Mesenchymal stem cell (in vitro differentiated cells and primary cell): ENCODE results near the gene SLC15A5.

Experiments used
- DNase-seq: peaks from one replicate; pipeline ENCODE4 v3.0.0-alpha.2; 2013
- H2AFZ ChIP-seq: one replicate; pipeline ENCODE4 v1.6.1; 2013; ENCODE audit warnings: low read depth, mild to moderate bottlenecking, control low read depth, inconsistent platforms, low read length, moderate library complexity
- H2AK5ac ChIP-seq: 2 replicates; pipeline ENCODE4 v1.6.1; 2013; ENCODE audit warnings: low read length, moderate library complexity, mild to moderate bottlenecking, inconsistent platforms; ENCODE audit not compliant: severe bottlenecking
- H2BK120ac ChIP-seq: one replicate; pipeline ENCODE4 v1.6.1; 2013; ENCODE audit warnings: low read depth, mild to moderate bottlenecking, inconsistent platforms, low read length, moderate library complexity
- H2BK12ac ChIP-seq, 2 experiments: one replicate each; pipeline ENCODE4 v1.6.1; 2013; ENCODE audit warnings: inconsistent platforms in 2 of 2, low read length in 2 of 2, mild to moderate bottlenecking in 2 of 2, moderate library complexity in 2 of 2, control low read depth in 1 of 2
- H2BK15ac ChIP-seq: one replicate; pipeline ENCODE4 v1.6.1; 2013; ENCODE audit warnings: mild to moderate bottlenecking, low read depth, inconsistent platforms; ENCODE audit not compliant: poor library complexity, severe bottlenecking
- H2BK5ac ChIP-seq: 2 replicates; pipeline ENCODE4 v1.6.1; 2013; ENCODE audit warnings: low read depth, mild to moderate bottlenecking, low read length, control low read depth, inconsistent platforms; ENCODE audit not compliant: poor library complexity, severe bottlenecking
- H3K14ac ChIP-seq, 2 experiments: one replicate each; pipeline ENCODE4 v1.6.1; 2013; ENCODE audit warnings: inconsistent platforms in 2 of 2, low read length in 2 of 2, control low read depth in 1 of 2, mild to moderate bottlenecking in 1 of 2, moderate library complexity in 1 of 2
- H3K18ac ChIP-seq, 2 experiments: one replicate each; pipeline ENCODE4 v1.6.1; 2013; ENCODE audit warnings: inconsistent platforms in 2 of 2, low read length in 2 of 2, control low read depth in 1 of 2, low read depth in 1 of 2, mild to moderate bottlenecking in 1 of 2
- H3K23ac ChIP-seq, 2 experiments: one replicate each; pipeline ENCODE4 v1.6.1; 2013; ENCODE audit warnings: inconsistent platforms in 2 of 2, low read length in 2 of 2, mild to moderate bottlenecking in 2 of 2, moderate library complexity in 2 of 2, control low read depth in 1 of 2
- H3K27ac ChIP-seq: 2 replicates; pipeline ENCODE4 v1.5.1; 2013; ENCODE audit warnings: mild to moderate bottlenecking, moderate library complexity, low read length, control low read depth, inconsistent platforms; ENCODE audit not compliant: poor library complexity, severe bottlenecking
- H3K27me3 ChIP-seq, 2 experiments: 2 replicates each; pipeline versions ENCODE4 v1.6.1 to v1.7.0; 2013; ENCODE audit warnings: low read length in 2 of 2, mild to moderate bottlenecking in 2 of 2, moderate library complexity in 2 of 2, control low read depth in 1 of 2, inconsistent platforms in 1 of 2; ENCODE audit not compliant: control insufficient read depth in 1 of 2, insufficient read depth in 1 of 2
- H3K36me3 ChIP-seq, 2 experiments: 2 replicates each; pipeline versions ENCODE4 v1.6.1 to v1.7.0; 2013; ENCODE audit warnings: low read length in 2 of 2, control low read depth in 1 of 2, inconsistent platforms in 1 of 2, low read depth in 1 of 2, mild to moderate bottlenecking in 1 of 2; ENCODE audit not compliant: insufficient read depth in 2 of 2, control insufficient read depth in 1 of 2
- H3K4ac ChIP-seq, 2 experiments: one replicate each; pipeline ENCODE4 v1.6.1; 2013; ENCODE audit warnings: inconsistent platforms in 2 of 2, low read length in 2 of 2, mild to moderate bottlenecking in 2 of 2, moderate library complexity in 2 of 2, control low read depth in 1 of 2, low read depth in 1 of 2
- H3K4me1 ChIP-seq: 2 replicates; pipeline ENCODE4 v1.6.1; 2013; ENCODE audit warnings: low read depth, low read length, control low read depth; ENCODE audit not compliant: control insufficient read depth, insufficient read depth
- H3K4me2 ChIP-seq: 2 replicates; pipeline ENCODE4 v1.6.1; 2013; ENCODE audit warnings: low read length, mild to moderate bottlenecking, inconsistent platforms; ENCODE audit not compliant: poor library complexity, severe bottlenecking
- H3K4me3 ChIP-seq, 2 experiments: 2 replicates each; pipeline versions ENCODE4 v1.5.1 to v1.7.0; 2013; ENCODE audit warnings: low read length in 2 of 2, mild to moderate bottlenecking in 2 of 2, control low read depth in 1 of 2, low read depth in 1 of 2; ENCODE audit not compliant: insufficient read depth in 1 of 2
- H3K79me1 ChIP-seq: replicated peaks from 2 replicates; pipeline ENCODE4 v1.6.1; 2013; ENCODE audit warnings: mild to moderate bottlenecking, control low read depth, low read length, inconsistent platforms; ENCODE audit not compliant: poor library complexity, severe bottlenecking
- H3K9ac ChIP-seq: 2 replicates; pipeline ENCODE4 v1.7.0; 2013; ENCODE audit warnings: mild to moderate bottlenecking, low read length, moderate library complexity
- H3K9me3 ChIP-seq: 2 replicates; pipeline ENCODE4 v1.7.0; 2013; ENCODE audit warnings: mild to moderate bottlenecking, low read length; ENCODE audit not compliant: control insufficient read depth
- H4K8ac ChIP-seq: one replicate; pipeline ENCODE4 v1.6.1; 2013; ENCODE audit warnings: inconsistent platforms, mild to moderate bottlenecking, low read length, moderate library complexity
- H4K91ac ChIP-seq: one replicate; pipeline ENCODE4 v1.6.1; 2013; ENCODE audit warnings: mild to moderate bottlenecking, low read length, inconsistent platforms
- WGBS: methylation state at CpG from one replicate; pipeline ENCODE4 v1.1.7; 2013; ENCODE audit warnings: mixed read lengths; 5-methylcytosine and 5-hydroxymethylcytosine counted together

The SLC15A5 gene

DNA sequence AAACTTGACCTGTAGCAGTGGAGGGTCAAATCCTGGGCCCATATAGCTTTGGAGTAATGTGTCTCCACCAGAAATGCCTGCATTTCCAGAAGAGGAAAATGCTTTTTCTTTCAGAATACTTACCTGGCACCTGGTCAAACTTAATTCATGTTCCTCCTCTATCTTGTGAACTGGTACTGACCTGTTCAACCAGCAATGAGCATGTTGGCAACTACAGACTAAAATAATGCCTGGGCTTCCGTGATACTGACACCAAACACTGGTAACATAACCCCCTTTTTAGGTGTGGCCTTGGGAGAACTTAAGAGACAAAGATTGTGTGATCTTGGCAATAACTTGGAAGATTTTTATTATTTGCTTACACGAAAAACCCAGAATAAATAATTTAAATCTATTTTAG is 46.2 kb upstream of the SLC15A5 start:
- no peaks in the 10 kb centered on the region for H3K27me3 ChIP-seq
- H3K9me3 ChIP-seq = peaks cover 10% of the 10 kb centered on the region
- no peak overlapping the region for H2BK120ac ChIP-seq
- no peak overlapping the region for H4K8ac ChIP-seq
- no peak overlapping the region for H2BK15ac ChIP-seq
- H2BK12ac ChIP-seq = no peak overlapping the region
- WGBS = no CpG with 5 or more reads among the region's 2 CpGs
- DNase-seq = no peak
- H3K14ac ChIP-seq = no peak overlapping the region
- no peak overlapping the region for H3K9ac ChIP-seq
- H3K79me1 ChIP-seq = no peaks in the 10 kb centered on the region
- no peaks in the 10 kb centered on the region for H3K36me3 ChIP-seq
- no peak overlapping the region for H2AFZ ChIP-seq
- H2AK5ac ChIP-seq = no peak overlapping the region
- H4K91ac ChIP-seq = no peak overlapping the region
- no peak overlapping the region for H3K27ac ChIP-seq
- H3K4me1 ChIP-seq = no peaks in the 10 kb centered on the region
- no peak overlapping the region for H3K23ac ChIP-seq
- no peak overlapping the region for H3K4me2 ChIP-seq
- H2BK5ac ChIP-seq = no peak overlapping the region
- no peak overlapping the region for H3K4me3 ChIP-seq
- H3K18ac ChIP-seq = no peak overlapping the region
- H3K4ac ChIP-seq = no peak overlapping the region

DNA sequence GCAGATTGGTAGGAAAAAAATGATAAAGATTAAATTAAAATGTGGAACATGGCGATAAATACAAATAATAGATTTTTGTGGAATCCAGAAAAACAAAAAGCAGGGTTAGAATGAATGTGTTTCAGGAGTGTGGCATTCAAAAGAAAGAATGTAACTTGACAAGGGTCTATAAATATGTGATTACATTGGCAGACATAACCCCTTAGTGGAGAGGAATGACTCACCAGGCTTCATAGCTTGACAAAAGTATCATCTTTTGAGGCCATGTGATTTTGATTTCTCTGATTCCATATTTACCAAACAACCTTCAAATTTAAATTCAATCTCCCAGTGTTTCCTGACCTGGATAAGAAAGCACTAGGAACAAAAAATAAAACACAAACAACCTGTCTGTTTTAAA is 45.5 kb upstream of the SLC15A5 start:
- Histone ChIP-seq H4K91ac (no peak overlapping the region), H3K27ac (no peak overlapping the region), H3K27me3 (no peaks in the 10 kb centered on the region), H3K9me3 (peaks cover 4% of the 10 kb centered on the region), H2AK5ac (no peak overlapping the region), H3K79me1 (no peaks in the 10 kb centered on the region), H3K4ac (no peak overlapping the region), H3K4me1 (no peaks in the 10 kb centered on the region), H2BK12ac (no peak overlapping the region), H3K23ac (no peak overlapping the region), H3K4me3 (no peak overlapping the region), H2BK5ac (no peak overlapping the region), H4K8ac (no peak overlapping the region), H3K9ac (no peak overlapping the region), H3K4me2 (no peak overlapping the region), H2AFZ (no peak overlapping the region), H3K18ac (no peak overlapping the region), H2BK15ac (no peak overlapping the region), H3K36me3 (no peaks in the 10 kb centered on the region), H2BK120ac (no peak overlapping the region), H3K14ac (no peak overlapping the region)
- no peak for DNase-seq
- WGBS = 86% methylated on average over 1 of the region's 1 CpG

DNA sequence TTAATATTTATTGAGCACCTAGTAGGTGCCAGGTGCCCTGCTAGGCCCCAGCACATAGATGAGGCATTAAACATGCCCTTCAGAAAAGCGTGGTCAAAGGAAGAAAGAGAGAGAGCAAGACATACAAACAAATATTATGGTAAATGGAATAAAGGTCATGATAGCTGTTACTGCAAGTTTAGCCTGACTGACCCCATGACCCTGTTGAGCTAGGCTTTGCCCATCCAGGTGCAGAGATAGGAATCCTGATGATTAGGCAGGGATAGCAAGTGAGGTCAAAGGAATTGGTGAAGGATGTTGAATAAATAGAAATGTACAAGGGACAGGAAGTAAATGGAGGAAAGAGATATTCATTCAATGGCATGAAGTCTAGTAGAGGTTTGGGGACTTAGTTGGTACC is 33.4 kb upstream of the SLC15A5 start:
- H3K27ac ChIP-seq = no peak overlapping the region
- H2AFZ ChIP-seq = no peak overlapping the region
- 35% methylated on average over 1 of the region's 1 CpG for WGBS
- H2BK120ac ChIP-seq = no peak overlapping the region
- H3K9me3 ChIP-seq = peaks cover 29% of the 10 kb centered on the region
- H2AK5ac ChIP-seq = no peak overlapping the region
- H4K91ac ChIP-seq = no peak overlapping the region
- no peak overlapping the region for H3K18ac ChIP-seq
- H3K4me2 ChIP-seq = no peak overlapping the region
- H3K36me3 ChIP-seq = no peaks in the 10 kb centered on the region
- no peak overlapping the region for H3K4me3 ChIP-seq
- H2BK12ac ChIP-seq = no peak overlapping the region
- DNase-seq = no peak
- no peak overlapping the region for H2BK15ac ChIP-seq
- no peak overlapping the region for H3K23ac ChIP-seq
- H4K8ac ChIP-seq = no peak overlapping the region
- no peak overlapping the region for H2BK5ac ChIP-seq
- H3K14ac ChIP-seq = no peak overlapping the region
- H3K4me1 ChIP-seq = no peaks in the 10 kb centered on the region
- H3K79me1 ChIP-seq = no peaks in the 10 kb centered on the region
- H3K9ac ChIP-seq = no peak overlapping the region
- H3K27me3 ChIP-seq = no peaks in the 10 kb centered on the region
- no peak overlapping the region for H3K4ac ChIP-seq

DNA sequence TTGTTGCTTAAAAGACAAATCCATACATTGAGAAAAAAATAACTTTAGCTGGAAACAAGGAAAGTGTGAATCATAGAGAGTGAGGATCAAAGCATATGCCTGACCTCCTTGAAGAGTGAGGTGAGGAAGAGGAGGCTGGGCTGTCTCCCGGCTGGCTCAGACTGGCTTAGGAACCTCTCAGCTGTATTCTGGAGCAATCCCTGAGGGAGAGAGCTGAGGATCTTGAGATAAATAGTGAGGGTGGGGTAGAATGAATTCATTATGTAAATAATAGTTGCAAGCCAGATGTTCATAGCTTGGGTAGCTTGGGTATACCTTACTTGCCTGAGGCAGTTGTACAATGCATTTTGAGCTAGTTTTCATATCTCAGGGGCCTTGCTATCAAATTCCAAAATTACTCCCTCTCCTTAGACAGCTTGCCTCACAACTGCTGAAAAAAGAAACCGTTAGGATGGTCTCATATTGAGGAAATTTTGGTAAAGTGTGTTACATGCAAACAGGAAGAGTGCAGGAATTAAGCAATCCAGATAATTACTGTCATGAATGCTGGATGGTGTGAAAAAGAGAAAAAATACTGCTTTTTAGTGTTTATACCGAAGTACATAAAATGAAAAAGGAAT is 30.5 kb upstream of the SLC15A5 start:
- H3K36me3 ChIP-seq = no peaks in the 10 kb centered on the region
- no peak overlapping the region for H2BK15ac ChIP-seq
- H2BK5ac ChIP-seq = no peak overlapping the region
- no peak overlapping the region for H2AFZ ChIP-seq
- no peak overlapping the region for H2BK12ac ChIP-seq
- H2BK120ac ChIP-seq = no peak overlapping the region
- H3K4me2 ChIP-seq = no peak overlapping the region
- H3K9me3 ChIP-seq = peaks cover 29% of the 10 kb centered on the region
- H2AK5ac ChIP-seq = no peak overlapping the region
- no peaks in the 10 kb centered on the region for H3K79me1 ChIP-seq
- H4K91ac ChIP-seq = no peak overlapping the region
- no peak overlapping the region for H3K9ac ChIP-seq
- H3K4me1 ChIP-seq = no peaks in the 10 kb centered on the region
- no peak overlapping the region for H4K8ac ChIP-seq
- no peak overlapping the region for H3K18ac ChIP-seq
- no peak overlapping the region for H3K4me3 ChIP-seq
- H3K27me3 ChIP-seq = no peaks in the 10 kb centered on the region
- 56% methylated on average over 3 of the region's 3 CpGs for WGBS
- no peak for DNase-seq
- H3K27ac ChIP-seq = no peak overlapping the region
- no peak overlapping the region for H3K14ac ChIP-seq
- H3K4ac ChIP-seq = no peak overlapping the region
- H3K23ac ChIP-seq = no peak overlapping the region
